Stimulated activated naive CD4-positive, alpha-beta T cell (primary cell): ENCODE measurements around the gene TCEANC2.

Experiments
- DNase-seq, 6 experiments: peaks; one replicate each; lab custom pipeline; 2025; lab: John Stamatoyannopoulos, UW

The TCEANC2 gene

GRCh38 chr1:54114001-54114400 lies 60.6 kb downstream of the TCEANC2 start:
- no peak for DNase-seq

GRCh38 chr1:54114955-54115354 lies 61.5 kb downstream of the TCEANC2 start:
- no peak for DNase-seq

- no peak for DNase-seq
Observed at GRCh38 chr1:54115520-54115919, 62.1 kb downstream of the TCEANC2 start.

- DNase-seq: no peak
Observed at GRCh38 chr1:54117815-54118563, 64.6 kb downstream of the TCEANC2 start.

GRCh38 chr1:54118704-54119103 lies 65.3 kb downstream of the TCEANC2 start:
- no peak for DNase-seq

- DNase-seq: no peak
Observed at GRCh38 chr1:54120018-54120697, 66.8 kb downstream of the TCEANC2 start.

- DNase-seq: no peak
Observed at GRCh38 chr1:54120698-54121481, 67.5 kb downstream of the TCEANC2 start.

GRCh38 chr1:54121482-54122134 lies 68.2 kb downstream of the TCEANC2 start:
- DNase-seq: peak; percentile 49 to 72 (median 56)

- DNase-seq: no peak
Observed at GRCh38 chr1:54122135-54122751, 68.8 kb downstream of the TCEANC2 start.

- DNase-seq: no peak
Observed at GRCh38 chr1:54122992-54123391, 69.6 kb downstream of the TCEANC2 start.

- no peak for DNase-seq
Observed at GRCh38 chr1:54124472-54124871, 71.1 kb downstream of the TCEANC2 start.

- no peak for DNase-seq
Observed at GRCh38 chr1:54124906-54125305, 71.5 kb downstream of the TCEANC2 start.

GRCh38 chr1:54125386-54126070 lies 72.1 kb downstream of the TCEANC2 start:
- DNase-seq: no peak

- DNase-seq: no peak
Observed at GRCh38 chr1:54126271-54126815, 72.9 kb downstream of the TCEANC2 start.

- DNase-seq: no peak
Observed at GRCh38 chr1:54127594-54128300, 74.3 kb downstream of the TCEANC2 start.

- no peak for DNase-seq
Observed at GRCh38 chr1:54129858-54130257, 76.5 kb downstream of the TCEANC2 start.

GRCh38 chr1:54131419-54131818 lies 78.0 kb downstream of the TCEANC2 start:
- DNase-seq: no peak

- DNase-seq: no peak
Observed at GRCh38 chr1:54132495-54132894, 79.1 kb downstream of the TCEANC2 start.

GRCh38 chr1:54134295-54134694 lies 80.9 kb downstream of the TCEANC2 start:
- no peak for DNase-seq

- DNase-seq: no peak
Observed at GRCh38 chr1:54135436-54136120, 82.2 kb downstream of the TCEANC2 start.
